NB4 (cell line): ENCODE results near the gene S100A1.

Experiments
- CTCF ChIP-seq: IDR thresholded peaks from one replicate; pipeline ENCODE4 v1.5.1; 2012; ENCODE audit warnings: low read depth, low read length
- POLR2A ChIP-seq: IDR thresholded peaks from 2 replicates; pipeline ENCODE4 v1.6.1; 2011; ENCODE audit warnings: mild to moderate bottlenecking; ENCODE audit not compliant: insufficient read length; ENCODE audit errors: extremely low read depth

GRCh38 chr1:153583976-153584375 is 44.3 kb upstream of the S100A1 start:
- TF ChIP-seq CTCF, result no peak
- TF ChIP-seq POLR2A, result no peak
